ENCODE data around the gene SNX6. TPM values are rescaled to one million over a fixed set of nuclear protein-coding genes. Genes with fewer than 3 reads are reported as not detected.

Gene SNX6
- total RNA-seq, 2 donors from 2014 or later: 28.8 to 41.2 TPM

GRCh38 chr14:34582117-34582680, 47.7 kb downstream of the SNX6 start:
- Histone ChIP-seq H3K27me3 (no peaks in the 10 kb centered on the region), H3K27ac (no peak overlapping the region), H3K9me3 (no peaks in the 10 kb centered on the region), H3K36me3 (replicated peaks in 1 of 2; ENCODE audit: insufficient read depth in 1 of 2, low read depth in 2 of 2) (peaks cover 5 to 13% of the 10 kb centered on the region in 2 donors), H3K4me3 (no peak overlapping the region), H3K4me1 (no peaks in the 10 kb centered on the region)
- DNase-seq (no peak), ATAC-seq (no peak)
- TF ChIP-seq CTCF (IDR thresholded peaks at IDR 0.05): no peak
- no peak for TF ChIP-seq POLR2A (IDR thresholded peaks at IDR 0.05)
- intact Hi-C loops (cut with DNase I): no loop called here
- WGBS, 2 donors: 96 to 97% methylated on average over 11 of the region's 11 CpGs

- WGBS, 2 donors: 97 to 98% methylated on average over 5 of the region's 5 CpGs
- no peaks in the 10 kb centered on the region for H3K27me3 ChIP-seq
- intact Hi-C loops (cut with DNase I): no loop called here
- peaks cover 5% of the 10 kb centered on the region in 2 donors for H3K36me3 ChIP-seq (replicated peaks in 1 of 2; ENCODE audit: insufficient read depth in 1 of 2, low read depth in 2 of 2)
- H3K27ac ChIP-seq: no peak overlapping the region
- ATAC-seq (no peak), DNase-seq (no peak)
- H3K4me3 ChIP-seq: no peak overlapping the region
- no peaks in the 10 kb centered on the region for H3K4me1 ChIP-seq
- no peak for TF ChIP-seq CTCF (IDR thresholded peaks at IDR 0.05)
- no peak for TF ChIP-seq POLR2A (IDR thresholded peaks at IDR 0.05)
- no peaks in the 10 kb centered on the region for H3K9me3 ChIP-seq
Observed at GRCh38 chr14:34580381-34580780, 49.6 kb downstream of the SNX6 start.

GRCh38 chr14:34571771-34572170, 58.2 kb downstream of the SNX6 start:
- H3K9me3 ChIP-seq: no peaks in the 10 kb centered on the region
- H3K4me3 ChIP-seq: no peak overlapping the region
- 94 to 98% methylated on average over 3 of the region's 3 CpGs for WGBS, 2 donors
- ATAC-seq (no peak), DNase-seq (no peak)
- no peak overlapping the region for H3K27ac ChIP-seq
- no peaks in the 10 kb centered on the region for H3K27me3 ChIP-seq
- H3K36me3 ChIP-seq (replicated peaks in 1 of 2; ENCODE audit: insufficient read depth in 1 of 2, low read depth in 2 of 2): peaks cover 0 to 7% of the 10 kb centered on the region in 2 donors
- H3K4me1 ChIP-seq: no peaks in the 10 kb centered on the region
- intact Hi-C loops (cut with DNase I): no loop called here
- TF ChIP-seq CTCF (IDR thresholded peaks at IDR 0.05) (no peak), POLR2A (IDR thresholded peaks at IDR 0.05) (no peak)

GRCh38 chr14:34569750-34570149, 60.2 kb downstream of the SNX6 start:
- Histone ChIP-seq H3K4me3 (no peak overlapping the region), H3K4me1 (no peaks in the 10 kb centered on the region), H3K9me3 (no peaks in the 10 kb centered on the region), H3K36me3 (replicated peaks in 1 of 2; ENCODE audit: insufficient read depth in 1 of 2, low read depth in 2 of 2) (peaks cover 0 to 7% of the 10 kb centered on the region in 2 donors), H3K27me3 (no peaks in the 10 kb centered on the region), H3K27ac (no peak overlapping the region)
- DNase-seq (no peak), ATAC-seq (no peak)
- TF ChIP-seq CTCF (IDR thresholded peaks at IDR 0.05) (no peak), POLR2A (IDR thresholded peaks at IDR 0.05) (no peak)
- intact Hi-C loops (cut with DNase I): no loop called here
- WGBS, 2 donors: 94 to 98% methylated on average over 4 of the region's 4 CpGs

- intact Hi-C loops (cut with DNase I): no loop called here
- H3K36me3 ChIP-seq (replicated peaks in 1 of 2; ENCODE audit: insufficient read depth in 1 of 2, low read depth in 2 of 2): peaks cover 0 to 7% of the 10 kb centered on the region in 2 donors
- peak in 1 of 4 donors; percentile 7 for DNase-seq
Observed at GRCh38 chr14:34568803-34569202, 61.1 kb downstream of the SNX6 start.

More at GRCh38 chr14:34568803-34569202, 61.1 kb downstream of the SNX6 start:
- Histone ChIP-seq H3K4me1 (no peaks in the 10 kb centered on the region), H3K9me3 (no peaks in the 10 kb centered on the region), H3K27me3 (no peaks in the 10 kb centered on the region), H3K27ac (no peak overlapping the region), H3K4me3 (no peak overlapping the region)
- no peak for ATAC-seq
- no peak for TF ChIP-seq CTCF (IDR thresholded peaks at IDR 0.05)
- TF ChIP-seq POLR2A (IDR thresholded peaks at IDR 0.05): no peak
- 92 to 93% methylated on average over 3 to 13 of the region's 13 CpGs for WGBS, 2 donors

Measured in body of pancreas (tissue), 4 donors.